Lower lobe of right lung (tissue), 2 donors: ENCODE data around the gene ZSCAN2. TPM values are rescaled to one million over a fixed set of nuclear protein-coding genes. Genes with fewer than 3 reads are reported as not detected.
A peak's percentile ranks its signal among the peaks of the same experiment; 100 is the strongest.

Source experiments
- ATAC-seq, 2 donors: fragments of 200-7000 bp; cut with Tn5 transposase; one replicate each; pipeline ENCODE4 v1.9.1; 2020 to 2022; ENCODE audit warnings: mild to moderate bottlenecking in 2 of 2, moderate library complexity in 2 of 2
- DNase-seq: peaks from one replicate; pipeline ENCODE4 v3.0.0-alpha.2; 2020
- H3K27ac ChIP-seq: fragments of 200-600 bp; one replicate; pipeline ENCODE4 v1.8.0; 2022
- H3K27me3 ChIP-seq: fragments of 200-600 bp; one replicate; pipeline ENCODE4 v1.8.0; 2022; ENCODE audit warnings: low read depth
- H3K36me3 ChIP-seq: fragments of 200-600 bp; one replicate; pipeline ENCODE4 v1.8.0; 2022; ENCODE audit warnings: mild to moderate bottlenecking
- H3K4me1 ChIP-seq: fragments of 200-600 bp; one replicate; pipeline ENCODE4 v1.8.0; 2022
- H3K4me3 ChIP-seq: fragments of 200-600 bp; one replicate; pipeline ENCODE4 v1.8.0; 2022; ENCODE audit warnings: mild to moderate bottlenecking
- H3K9me3 ChIP-seq: fragments of 200-600 bp; one replicate; pipeline ENCODE4 v1.8.0; 2022
- CTCF ChIP-seq: fragments of 200-600 bp; IDR thresholded peaks from one replicate; pipeline ENCODE4 v1.8.0; 2022; ENCODE audit warnings: antibody characterized with exemption, mild to moderate bottlenecking
- intact Hi-C: fragments of 100-400 bp; cut with DNase I; formaldehyde crosslinking; loops from one replicate; pipeline ENCODE4 v1.11.0; 2022
- total RNA-seq: library from RNA; stranded (reverse); fragmentation: NEBNext Ultra II Directional; extraction: Animal tissue kit (Norgen Biotek cat#: 25700); gene quantifications from one replicate; pipeline ENCODE4 v1.2.1, GENCODE V29; 2021
- donor health status: DM: no; HTN: yes; CAD: no; lungs with severe emphysema.

Gene ZSCAN2
- total RNA-seq, 1 donor from 2014 or later: 6.9 TPM

DNA sequence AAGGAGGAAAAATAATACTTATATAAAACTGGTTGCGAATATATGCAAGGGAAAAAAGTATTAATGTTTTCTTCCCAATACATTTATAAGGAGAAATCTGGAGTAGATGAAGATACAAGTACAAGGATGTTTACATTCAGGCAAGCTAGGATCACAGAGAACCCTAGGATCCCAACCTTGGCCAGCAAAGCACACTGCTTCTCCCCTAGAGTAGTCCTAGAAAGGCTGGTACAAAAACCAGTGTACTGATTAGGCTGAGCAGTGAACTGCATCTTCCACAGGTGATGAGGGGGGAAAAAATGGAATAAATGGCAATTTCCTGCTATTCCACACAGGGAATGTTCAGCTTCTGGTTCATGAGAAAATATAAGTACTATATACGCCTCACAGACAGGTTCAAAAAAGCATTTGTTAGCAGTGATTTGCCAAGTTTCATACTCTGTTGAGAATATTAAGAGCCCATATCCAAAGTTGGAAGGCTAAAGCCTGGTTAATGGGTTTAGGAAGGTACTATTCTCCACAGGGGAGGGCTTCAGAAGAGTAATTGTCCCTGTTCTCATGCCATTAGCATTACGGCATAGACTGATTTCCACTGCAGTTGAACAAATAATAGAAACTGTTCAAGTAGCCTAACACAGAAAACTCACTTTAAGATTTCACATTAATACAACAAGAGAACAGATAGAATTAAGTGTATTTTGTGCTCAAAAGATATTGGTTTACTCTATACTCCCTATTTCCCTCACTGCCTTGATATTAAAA is 67.6 kb downstream of the ZSCAN2 start:
- Histone ChIP-seq H3K27ac (no peak overlapping the region), H3K27me3 (no peaks in the 10 kb centered on the region), H3K4me1 (no peaks in the 10 kb centered on the region), H3K36me3 (peaks cover 72% of the 10 kb centered on the region), H3K4me3 (no peak overlapping the region), H3K9me3 (no peaks in the 10 kb centered on the region)
- intact Hi-C loops: no loop called here
- no peak for TF ChIP-seq CTCF
- no peak for DNase-seq
- ATAC-seq: no peak

DNA sequence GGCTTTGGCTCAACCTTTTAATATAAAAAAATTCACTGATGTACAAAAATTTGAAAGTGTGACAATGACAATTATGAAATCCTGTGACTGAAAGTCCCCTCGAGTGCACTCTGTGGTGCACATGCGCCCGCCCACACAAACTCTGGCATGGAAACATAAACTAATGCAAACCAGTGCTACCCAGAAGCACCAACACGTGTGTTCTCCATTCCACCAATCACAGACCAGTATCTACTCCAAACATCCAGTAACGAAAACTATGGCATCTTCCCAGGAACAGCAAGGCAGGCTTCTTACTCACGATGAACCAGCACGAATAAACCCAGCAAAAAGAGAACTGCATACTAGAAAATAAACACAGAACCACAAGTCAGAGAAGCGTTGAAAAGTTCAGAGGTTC is 68.9 kb downstream of the ZSCAN2 start:
- no peaks in the 10 kb centered on the region for H3K4me1 ChIP-seq
- ATAC-seq: no peak
- DNase-seq: no peak
- peaks cover 83% of the 10 kb centered on the region for H3K36me3 ChIP-seq
- H3K27me3 ChIP-seq: no peaks in the 10 kb centered on the region
- no peak for TF ChIP-seq CTCF
- no peaks in the 10 kb centered on the region for H3K9me3 ChIP-seq
- no peak overlapping the region for H3K27ac ChIP-seq
- intact Hi-C loops: no loop called here
- H3K4me3 ChIP-seq: no peak overlapping the region

DNA sequence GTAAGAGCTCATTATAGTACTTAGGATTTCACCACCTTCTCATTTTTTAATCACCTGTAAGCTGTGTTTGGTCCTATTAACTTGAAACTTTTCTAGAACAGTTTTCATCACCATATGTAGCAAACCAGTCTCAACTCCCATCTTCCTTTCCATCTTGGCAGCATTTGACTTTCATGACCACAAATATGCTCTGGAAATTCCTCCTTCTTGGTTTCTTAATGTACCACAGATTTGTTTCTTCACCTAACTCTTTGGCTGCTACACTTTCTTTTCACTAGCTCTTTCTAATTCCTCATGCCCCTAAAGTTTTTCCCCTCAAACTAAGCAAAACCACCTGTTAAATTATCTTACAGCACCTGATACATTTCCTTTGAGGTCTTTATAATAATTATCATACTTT is 70.4 kb downstream of the ZSCAN2 start:
- ATAC-seq (peak in 1 of 2 donors; percentile 12), DNase-seq (no peak)
- TF ChIP-seq CTCF: no peak
- no peaks in the 10 kb centered on the region for H3K27me3 ChIP-seq
- no peak overlapping the region for H3K4me3 ChIP-seq
- no peaks in the 10 kb centered on the region for H3K4me1 ChIP-seq
- no peaks in the 10 kb centered on the region for H3K9me3 ChIP-seq
- H3K27ac ChIP-seq: no peak overlapping the region
- peaks cover 73% of the 10 kb centered on the region for H3K36me3 ChIP-seq
- intact Hi-C loops: no loop called here

Other genes with a start within 250 kb of the ZSCAN2 start
- gene WDR73, start 53.3 kb downstream of the ZSCAN2 start, total RNA-seq: 29.9 TPM
- 10.4 TPM for gene NMB, start 57.2 kb downstream of the ZSCAN2 start, total RNA-seq
- gene SEC11A, start 115.1 kb downstream of the ZSCAN2 start, total RNA-seq: 205 TPM
- gene ZNF592, start 147.6 kb downstream of the ZSCAN2 start, total RNA-seq: 34.8 TPM
- gene ALPK3, start 216.3 kb downstream of the ZSCAN2 start, total RNA-seq: 14.0 TPM